Ascending aorta (tissue), 2 donors: ENCODE measurements around the gene BLOC1S5. TPM values are rescaled to one million over a fixed set of nuclear protein-coding genes. Genes with fewer than 3 reads are reported as not detected.

Source experiments
- DNase-seq, 2 donors: peaks; one replicate each; pipeline ENCODE4 v3.0.0-alpha.2; 2019; ENCODE audit warnings: low spot score in 2 of 2
- H3K27ac ChIP-seq, 2 donors: fragments of 200-600 bp; sonication (generic); one replicate each; pipeline ENCODE4 v1.5.1; 2016 to 2017; ENCODE audit warnings: mild to moderate bottlenecking in 1 of 2
- H3K27me3 ChIP-seq: fragments of 200-600 bp; sonication (generic); one replicate; pipeline ENCODE4 v1.5.1; 2017
- H3K36me3 ChIP-seq, 2 donors: fragments of 200-600 bp; sonication (generic); one replicate each; pipeline ENCODE4 v1.5.1; 2016
- H3K4me1 ChIP-seq, 2 donors: fragments of 200-600 bp; sonication (generic); one replicate each; pipeline ENCODE4 v1.5.1; 2016 to 2017; ENCODE audit warnings: mild to moderate bottlenecking in 1 of 2
- H3K4me3 ChIP-seq, 2 donors: fragments of 200-600 bp; sonication (generic); one replicate each; pipeline ENCODE4 v1.5.1; 2016 to 2017; ENCODE audit warnings: mild to moderate bottlenecking in 1 of 2
- H3K9me3 ChIP-seq, 2 donors: fragments of 200-600 bp; sonication (generic); one replicate each; pipeline ENCODE4 v1.5.1; 2016
- intact Hi-C: fragments of 100-400 bp; cut with DNase I; formaldehyde crosslinking; loops from one replicate; pipeline ENCODE4 v1.15.1; 2023
- total RNA-seq: library from RNA; depleted of rRNA; stranded (reverse); fragments of >200 nt; gene quantifications from one replicate; pipeline ENCODE4 v1.1.0, GENCODE V29; 2016
- TF ChIP-seq, protein P1 (sequence below), 3 experiments: fragments of 200-600 bp in 2 of 3; fragments of 450-650 bp in 1 of 3; sonication (generic) in 2 of 3; IDR thresholded peaks; one replicate each; pipeline ENCODE4 v1.5.1; 2016 to 2019; ENCODE audit warnings: antibody characterized with exemption in 3 of 3, mild to moderate bottlenecking in 1 of 3, moderate library complexity in 1 of 3

BLOC1S5 gene, protein sequence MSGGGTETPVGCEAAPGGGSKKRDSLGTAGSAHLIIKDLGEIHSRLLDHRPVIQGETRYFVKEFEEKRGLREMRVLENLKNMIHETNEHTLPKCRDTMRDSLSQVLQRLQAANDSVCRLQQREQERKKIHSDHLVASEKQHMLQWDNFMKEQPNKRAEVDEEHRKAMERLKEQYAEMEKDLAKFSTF
- total RNA-seq: 13.3 TPM

GRCh38 chr6:8063761-8064637, at the start of gene BLOC1S5:
Gene BLOC1S5 (minus strand): TSS chr6:8064389. CDS start chr6:8064376, 13 bp downstream.
- DNase-seq: peak; percentile 91 to 99
- Histone ChIP-seq H3K36me3 (peaks cover 5 to 6% of the 10 kb centered on the region in 2 donors), H3K27ac (peak within 1 kb of the TSS; percentile 87 to 92), H3K4me1 (peaks cover 0 to 4% of the 10 kb centered on the region in 2 donors), H3K9me3 (no peaks in the 10 kb centered on the region), H3K27me3 (no peaks in the 10 kb centered on the region), H3K4me3 (peak within 1 kb of the TSS; percentile 84 to 85)
- intact Hi-C loops: loop anchor here (1.0 to 10.0 kb wide), 6 partner anchors 19 to 799 kb away; partner anchors contain the start of genes BMP6, EEF1E1, SSR1 and TXNDC5
- TF ChIP-seq, protein P1, sequence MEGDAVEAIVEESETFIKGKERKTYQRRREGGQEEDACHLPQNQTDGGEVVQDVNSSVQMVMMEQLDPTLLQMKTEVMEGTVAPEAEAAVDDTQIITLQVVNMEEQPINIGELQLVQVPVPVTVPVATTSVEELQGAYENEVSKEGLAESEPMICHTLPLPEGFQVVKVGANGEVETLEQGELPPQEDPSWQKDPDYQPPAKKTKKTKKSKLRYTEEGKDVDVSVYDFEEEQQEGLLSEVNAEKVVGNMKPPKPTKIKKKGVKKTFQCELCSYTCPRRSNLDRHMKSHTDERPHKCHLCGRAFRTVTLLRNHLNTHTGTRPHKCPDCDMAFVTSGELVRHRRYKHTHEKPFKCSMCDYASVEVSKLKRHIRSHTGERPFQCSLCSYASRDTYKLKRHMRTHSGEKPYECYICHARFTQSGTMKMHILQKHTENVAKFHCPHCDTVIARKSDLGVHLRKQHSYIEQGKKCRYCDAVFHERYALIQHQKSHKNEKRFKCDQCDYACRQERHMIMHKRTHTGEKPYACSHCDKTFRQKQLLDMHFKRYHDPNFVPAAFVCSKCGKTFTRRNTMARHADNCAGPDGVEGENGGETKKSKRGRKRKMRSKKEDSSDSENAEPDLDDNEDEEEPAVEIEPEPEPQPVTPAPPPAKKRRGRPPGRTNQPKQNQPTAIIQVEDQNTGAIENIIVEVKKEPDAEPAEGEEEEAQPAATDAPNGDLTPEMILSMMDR (IDR thresholded peaks at IDR 0.05): peak in 2 of 3 experiments; percentile 6 to 17

DNA sequence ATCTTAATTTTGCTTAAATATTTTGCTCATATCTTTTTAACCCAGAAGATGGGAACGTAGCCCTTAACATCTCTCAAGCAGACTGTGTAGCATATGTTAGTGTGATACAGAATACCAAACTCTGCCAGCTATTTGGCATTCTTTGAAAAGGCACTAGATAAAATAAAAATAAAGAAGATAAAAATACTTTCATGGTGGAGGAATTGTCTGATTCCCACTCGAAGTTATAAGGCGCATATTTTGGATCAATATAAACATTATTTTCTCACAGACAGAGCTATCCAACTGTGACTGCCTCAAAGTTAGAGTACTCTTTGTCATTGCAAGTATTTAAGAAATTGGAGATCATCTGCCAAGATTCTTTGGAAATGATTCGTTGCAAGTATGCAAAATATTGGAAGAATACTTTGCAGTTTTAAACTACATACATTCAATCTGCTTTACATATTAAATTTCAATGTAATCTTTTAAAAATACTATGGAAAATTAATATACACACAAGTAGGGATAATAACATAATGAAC, 49.0 kb upstream of the BLOC1S5 start:
- intact Hi-C loops: no loop called here
- Histone ChIP-seq H3K4me3 (no peak overlapping the region), H3K9me3 (no peaks in the 10 kb centered on the region), H3K36me3 (no peaks in the 10 kb centered on the region), H3K27me3 (no peaks in the 10 kb centered on the region), H3K27ac (no peak overlapping the region), H3K4me1 (no peaks in the 10 kb centered on the region)
- no peak for DNase-seq
- TF ChIP-seq, protein P1 (IDR thresholded peaks at IDR 0.05): no peak

- H3K27me3 ChIP-seq: no peaks in the 10 kb centered on the region
- no peaks in the 10 kb centered on the region for H3K4me1 ChIP-seq
- H3K9me3 ChIP-seq: no peaks in the 10 kb centered on the region
- TF ChIP-seq, protein P1 (IDR thresholded peaks at IDR 0.05): no peak
- H3K4me3 ChIP-seq: no peak overlapping the region
- intact Hi-C loops: no loop called here
- H3K36me3 ChIP-seq: no peaks in the 10 kb centered on the region
- DNase-seq: no peak
- H3K27ac ChIP-seq: no peak overlapping the region
These were observed 46.5 kb upstream of the BLOC1S5 start for GRCh38 chr6:8110725-8111124.

DNA sequence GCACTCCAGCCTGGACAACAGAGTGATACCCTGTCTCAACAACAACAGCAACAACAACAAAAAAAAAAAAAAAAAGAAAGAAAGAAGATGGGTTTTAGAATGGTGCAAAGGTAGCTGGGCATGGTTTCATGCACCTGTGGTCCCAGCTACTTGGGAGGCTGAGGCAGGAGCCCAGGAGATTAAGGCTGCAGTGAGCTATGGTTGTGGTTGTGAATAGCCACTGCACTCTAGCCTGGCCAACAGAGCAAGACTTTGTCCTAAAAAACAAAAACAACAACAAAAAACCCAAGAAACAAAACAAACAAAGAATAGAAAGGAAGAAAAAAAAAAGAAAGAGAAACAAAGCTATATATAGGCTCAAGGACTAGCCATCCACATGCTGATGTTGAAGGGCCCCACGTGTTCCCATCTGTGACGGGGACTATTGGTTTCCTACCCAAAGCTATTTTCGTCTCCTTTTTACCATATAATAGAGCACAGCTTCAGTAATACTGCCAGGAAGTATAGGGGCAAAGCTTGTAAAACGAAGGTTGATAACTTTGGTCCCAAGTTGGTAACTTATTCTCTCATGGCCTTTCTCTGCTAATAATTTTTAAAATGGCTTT, 46.0 kb upstream of the BLOC1S5 start:
- no peaks in the 10 kb centered on the region for H3K9me3 ChIP-seq
- TF ChIP-seq, protein P1 (IDR thresholded peaks at IDR 0.05): no peak
- no peak for DNase-seq
- no peaks in the 10 kb centered on the region for H3K36me3 ChIP-seq
- intact Hi-C loops: no loop called here
- H3K27ac ChIP-seq: no peak overlapping the region
- no peak overlapping the region for H3K4me3 ChIP-seq
- H3K4me1 ChIP-seq: no peaks in the 10 kb centered on the region
- H3K27me3 ChIP-seq: no peaks in the 10 kb centered on the region

GRCh38 chr6:8108759-8109539, 44.8 kb upstream of the BLOC1S5 start:
- intact Hi-C loops: loop anchor here (10.0 kb wide), 1 partner anchor 326 kb away; the partner anchor contains the start of gene SLC35B3
- H3K9me3 ChIP-seq: no peaks in the 10 kb centered on the region
- H3K4me1 ChIP-seq: no peaks in the 10 kb centered on the region
- no peak for DNase-seq
- H3K4me3 ChIP-seq: no peak overlapping the region
- no peaks in the 10 kb centered on the region for H3K36me3 ChIP-seq
- no peaks in the 10 kb centered on the region for H3K27me3 ChIP-seq
- TF ChIP-seq, protein P1 (IDR thresholded peaks at IDR 0.05): no peak
- H3K27ac ChIP-seq: no peak overlapping the region
